Thyroid gland (tissue), 4 donors: ENCODE measurements around the gene ACP7.

Experiments
- CTCF ChIP-seq, 6 experiments: fragments of 200-600 bp in 3 of 6; fragments of 450-650 bp in 3 of 6; sonication (generic) in 3 of 6; IDR thresholded peaks; one replicate each; pipeline ENCODE4 v1.5.1; 2016 to 2019; ENCODE audit warnings: antibody characterized with exemption in 6 of 6, mild to moderate bottlenecking in 2 of 6, inconsistent platforms in 1 of 6, moderate library complexity in 1 of 6
- POLR2A ChIP-seq, 2 donors: fragments of 450-650 bp; IDR thresholded peaks; one replicate each; pipeline ENCODE4 v1.6.1; 2017; ENCODE audit warnings: antibody characterized with exemption in 2 of 2, mild to moderate bottlenecking in 2 of 2, moderate library complexity in 1 of 2

- TF ChIP-seq CTCF (IDR thresholded peaks at IDR 0.05) (no peak), POLR2A (IDR thresholded peaks at IDR 0.05) (no peak)
These were observed 24.0 kb upstream of the ACP7 start for GRCh38 chr19:39060171-39060570.
